Vagina (tissue), 2 donors: ENCODE data around the gene TSGA10IP. TPM values are rescaled to one million over a fixed set of nuclear protein-coding genes. Genes with fewer than 3 reads are reported as not detected.

Source experiments
- DNase-seq, 2 donors: peaks; one replicate each; pipeline ENCODE4 v3.0.0-alpha.2; 2017; ENCODE audit errors: extremely low spot score in 2 of 2
- H3K27ac ChIP-seq: fragments of 200-600 bp; sonication (generic); one replicate; pipeline ENCODE4 v1.5.1; 2019
- H3K27me3 ChIP-seq: fragments of 200-600 bp; sonication (generic); one replicate; pipeline ENCODE4 v1.5.1; 2019
- H3K36me3 ChIP-seq, 2 donors: fragments of 200-600 bp; sonication (generic); one replicate each; pipeline ENCODE4 v1.5.1; 2017 to 2019
- H3K4me1 ChIP-seq: fragments of 200-600 bp; sonication (generic); one replicate; pipeline ENCODE4 v1.5.1; 2019
- H3K4me3 ChIP-seq, 2 donors: fragments of 200-600 bp; sonication (generic); 1 replicate in 1 of 2; 2 replicates in 1 of 2; pipeline ENCODE4 v1.5.1; 2016 to 2019
- H3K9me3 ChIP-seq: fragments of 200-600 bp; sonication (generic); one replicate; pipeline ENCODE4 v1.5.1; 2019
- POLR2A ChIP-seq, 2 donors: fragments of 450-650 bp; IDR thresholded peaks; one replicate each; pipeline ENCODE4 v1.6.1; 2017; ENCODE audit warnings: antibody characterized with exemption in 2 of 2, mild to moderate bottlenecking in 2 of 2, moderate library complexity in 2 of 2
- POLR2AphosphoS5 ChIP-seq, 2 donors: sonication (generic); formaldehyde crosslinking; IDR thresholded peaks; one replicate each; pipeline ENCODE4 v1.9.0; 2017; ENCODE audit warnings: antibody characterized with exemption in 2 of 2, mild to moderate bottlenecking in 2 of 2, low read depth in 1 of 2; ENCODE audit not compliant: insufficient read depth in 1 of 2
- intact Hi-C: fragments of 100-400 bp; cut with DNase I; formaldehyde crosslinking; loops from one replicate; pipeline ENCODE4 v1.15.1; 2023
- total RNA-seq: library from RNA; depleted of rRNA; stranded (reverse); fragments of >200 nt; gene quantifications from one replicate; pipeline ENCODE4 v1.2.3, GENCODE V29; 2016
- TF ChIP-seq, protein P1 (sequence below), 3 experiments: fragments of 450-650 bp in 2 of 3; fragments of 200-600 bp in 1 of 3; sonication (generic) in 1 of 3; IDR thresholded peaks; one replicate each; pipeline ENCODE4 v1.5.1; 2017 to 2019; ENCODE audit warnings: antibody characterized with exemption in 3 of 3, mild to moderate bottlenecking in 2 of 3, moderate library complexity in 2 of 3

TSGA10IP gene
- total RNA-seq, 1 donor from 2014 or later: not detected

DNA sequence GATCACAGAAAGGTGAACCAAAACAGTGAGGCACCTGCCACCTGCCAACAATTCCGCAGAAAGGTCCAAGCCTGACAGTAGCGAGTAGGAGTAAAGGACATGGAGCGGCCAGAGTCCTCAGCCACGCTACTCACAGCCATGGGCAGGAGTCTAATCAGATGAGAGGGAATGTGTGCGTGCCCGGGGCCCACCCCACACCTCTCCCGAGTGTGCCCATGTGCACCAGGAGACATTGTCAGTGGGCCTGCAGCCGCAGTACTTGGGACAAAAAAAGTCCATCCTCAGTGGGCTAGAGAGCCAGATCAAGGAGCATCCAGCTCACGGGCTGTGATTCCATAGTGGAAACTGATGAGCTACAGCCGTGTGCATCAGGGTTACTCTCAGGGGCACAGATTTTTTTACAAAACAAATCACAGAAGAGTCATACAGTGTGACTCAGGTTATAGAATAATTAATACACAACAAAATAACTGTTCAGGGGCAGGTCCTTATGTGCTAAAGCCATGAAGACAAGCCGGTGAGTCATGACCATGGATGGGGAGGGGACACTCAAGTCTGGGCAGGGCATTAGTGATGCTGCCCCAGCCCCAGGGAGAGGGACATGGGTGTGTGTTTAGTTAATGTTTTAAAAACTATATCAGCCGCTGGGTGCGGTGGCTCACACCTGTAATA, 28.3 kb downstream of the TSGA10IP start:
- Histone ChIP-seq H3K27ac (no peak overlapping the region), H3K27me3 (no peaks in the 10 kb centered on the region), H3K9me3 (no peaks in the 10 kb centered on the region), H3K4me3 (no peak overlapping the region), H3K36me3 (peaks cover 0 to 50% of the 10 kb centered on the region in 2 donors), H3K4me1 (no peaks in the 10 kb centered on the region)
- intact Hi-C loops: no loop called here
- no peak for TF ChIP-seq POLR2A (IDR thresholded peaks at IDR 0.05)
- TF ChIP-seq, protein P1, sequence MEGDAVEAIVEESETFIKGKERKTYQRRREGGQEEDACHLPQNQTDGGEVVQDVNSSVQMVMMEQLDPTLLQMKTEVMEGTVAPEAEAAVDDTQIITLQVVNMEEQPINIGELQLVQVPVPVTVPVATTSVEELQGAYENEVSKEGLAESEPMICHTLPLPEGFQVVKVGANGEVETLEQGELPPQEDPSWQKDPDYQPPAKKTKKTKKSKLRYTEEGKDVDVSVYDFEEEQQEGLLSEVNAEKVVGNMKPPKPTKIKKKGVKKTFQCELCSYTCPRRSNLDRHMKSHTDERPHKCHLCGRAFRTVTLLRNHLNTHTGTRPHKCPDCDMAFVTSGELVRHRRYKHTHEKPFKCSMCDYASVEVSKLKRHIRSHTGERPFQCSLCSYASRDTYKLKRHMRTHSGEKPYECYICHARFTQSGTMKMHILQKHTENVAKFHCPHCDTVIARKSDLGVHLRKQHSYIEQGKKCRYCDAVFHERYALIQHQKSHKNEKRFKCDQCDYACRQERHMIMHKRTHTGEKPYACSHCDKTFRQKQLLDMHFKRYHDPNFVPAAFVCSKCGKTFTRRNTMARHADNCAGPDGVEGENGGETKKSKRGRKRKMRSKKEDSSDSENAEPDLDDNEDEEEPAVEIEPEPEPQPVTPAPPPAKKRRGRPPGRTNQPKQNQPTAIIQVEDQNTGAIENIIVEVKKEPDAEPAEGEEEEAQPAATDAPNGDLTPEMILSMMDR (IDR thresholded peaks at IDR 0.05): no peak
- no peak for TF ChIP-seq POLR2AphosphoS5 (IDR thresholded peaks at IDR 0.05; ENCODE audit: insufficient read depth in 1 of 2, low read depth in 1 of 2)
- DNase-seq: no peak

DNA sequence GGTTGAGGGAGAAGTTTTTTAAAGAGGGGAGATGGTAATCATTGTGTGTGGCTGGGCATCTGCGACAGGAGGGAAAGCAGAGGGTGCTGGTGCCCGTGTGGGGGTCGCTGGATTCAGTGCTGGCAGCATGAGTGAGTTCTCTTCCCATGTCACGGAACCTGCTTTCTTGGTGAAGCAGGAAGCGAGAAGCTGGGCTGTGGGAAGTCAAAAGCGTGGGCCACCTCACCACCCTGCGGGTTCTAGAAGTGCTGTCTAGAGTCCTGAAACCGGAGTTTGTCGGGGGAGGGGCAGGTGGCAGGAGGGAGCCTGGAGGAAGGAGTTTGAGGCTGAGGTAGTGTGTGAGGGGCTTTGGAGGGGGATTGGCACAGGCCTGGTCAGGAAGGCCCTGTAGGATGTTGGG, 30.5 kb downstream of the TSGA10IP start:
- Histone ChIP-seq H3K9me3 (no peaks in the 10 kb centered on the region), H3K4me1 (no peaks in the 10 kb centered on the region), H3K27ac (no peak overlapping the region), H3K4me3 (no peak overlapping the region), H3K36me3 (peaks cover 0 to 46% of the 10 kb centered on the region in 2 donors), H3K27me3 (no peaks in the 10 kb centered on the region)
- no peak for TF ChIP-seq POLR2AphosphoS5 (IDR thresholded peaks at IDR 0.05; ENCODE audit: insufficient read depth in 1 of 2, low read depth in 1 of 2)
- intact Hi-C loops: no loop called here
- no peak for DNase-seq

DNA sequence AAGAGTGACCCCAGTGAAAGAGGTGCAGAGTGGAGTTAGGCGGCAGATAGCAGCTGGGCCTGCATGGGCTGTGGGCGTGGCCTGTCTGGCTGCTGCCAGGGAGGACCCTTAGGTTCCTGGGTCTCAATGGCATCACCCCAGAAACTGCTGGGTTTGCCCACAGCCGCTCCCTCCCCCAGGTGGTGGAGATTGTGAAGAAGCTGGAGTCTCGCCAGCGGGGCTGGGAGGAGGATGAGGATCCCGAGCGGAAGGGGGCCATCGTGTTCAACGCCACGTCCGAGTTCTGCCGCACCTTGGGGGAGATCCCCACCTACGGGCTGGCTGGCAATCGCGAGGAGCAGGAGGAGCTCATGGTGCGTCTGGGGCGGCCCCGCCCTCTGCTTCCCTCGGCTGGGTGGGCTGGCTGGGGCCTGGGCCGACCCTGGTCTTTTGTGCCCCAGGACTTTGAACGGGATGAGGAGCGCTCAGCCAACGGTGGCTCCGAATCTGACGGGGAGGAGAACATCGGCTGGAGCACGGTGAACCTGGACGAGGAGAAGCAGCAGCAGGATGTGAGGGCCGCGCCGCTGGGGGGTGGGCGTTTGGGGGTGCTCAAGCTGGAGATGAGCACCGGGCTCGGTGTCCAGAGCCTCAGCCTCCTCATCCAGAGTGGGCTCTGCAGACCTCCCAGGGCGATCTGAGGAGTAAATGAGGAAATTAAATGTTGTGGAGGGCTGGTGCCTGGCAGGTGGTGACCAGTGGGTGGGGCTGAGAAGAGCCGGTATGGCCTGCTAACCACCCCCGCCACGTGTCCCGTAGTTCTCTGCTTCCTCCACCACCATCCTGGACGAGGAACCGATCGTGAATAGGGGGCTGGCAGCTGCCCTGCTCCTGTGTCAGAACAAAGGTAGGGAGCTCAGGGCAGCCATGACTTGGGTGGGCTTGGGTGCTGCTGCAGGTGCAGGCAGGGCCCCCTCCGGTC, 31.2 kb downstream of the TSGA10IP start:
- TF ChIP-seq POLR2A (IDR thresholded peaks at IDR 0.05): no peak
- TF ChIP-seq, protein P1 (IDR thresholded peaks at IDR 0.05): no peak
- TF ChIP-seq POLR2AphosphoS5 (IDR thresholded peaks at IDR 0.05; ENCODE audit: insufficient read depth in 1 of 2, low read depth in 1 of 2): no peak
- DNase-seq: no peak
- H3K4me1 ChIP-seq: no peaks in the 10 kb centered on the region
- intact Hi-C loops: no loop called here
- H3K36me3 ChIP-seq: peaks cover 0 to 46% of the 10 kb centered on the region in 2 donors
- no peak overlapping the region for H3K27ac ChIP-seq
- no peak overlapping the region for H3K4me3 ChIP-seq
- H3K27me3 ChIP-seq: no peaks in the 10 kb centered on the region
- no peaks in the 10 kb centered on the region for H3K9me3 ChIP-seq

DNA sequence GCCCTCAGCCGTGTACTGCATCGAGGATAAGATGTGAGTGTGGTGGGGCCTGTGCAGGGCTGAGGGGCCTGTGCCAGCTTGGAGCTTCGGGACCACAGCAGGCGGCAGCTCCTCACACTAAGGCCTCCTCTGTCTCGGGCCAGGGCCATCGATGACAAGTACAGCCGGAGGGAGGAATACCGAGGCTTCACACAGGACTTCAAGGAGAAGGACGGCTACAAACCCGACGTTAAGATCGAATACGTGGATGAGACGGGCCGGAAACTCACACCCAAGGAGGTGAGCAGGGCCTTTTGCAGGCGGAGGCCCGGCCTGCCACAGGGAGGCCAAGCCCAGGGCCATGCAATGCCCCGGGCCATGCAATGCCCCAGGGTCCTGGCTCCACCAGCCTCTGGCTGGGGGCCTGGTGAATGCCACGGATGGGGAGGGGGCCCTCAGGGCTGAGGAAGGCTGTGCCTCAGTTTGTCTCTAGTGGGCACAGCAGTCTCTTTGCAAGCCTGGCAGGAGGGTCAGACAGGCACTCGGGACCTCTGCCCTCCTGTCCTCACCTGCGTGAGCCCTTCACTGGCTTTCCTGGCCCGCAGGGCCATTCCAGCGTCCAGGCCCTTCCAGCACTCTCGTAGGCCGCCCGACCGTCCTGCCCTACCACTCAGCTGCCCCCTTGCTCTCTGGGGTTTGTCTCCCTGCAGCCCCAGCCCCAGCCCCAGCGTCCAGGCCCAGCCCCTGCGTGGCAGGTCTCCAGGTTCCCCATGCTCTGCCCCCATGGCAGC, 32.5 kb downstream of the TSGA10IP start:
- Histone ChIP-seq H3K4me3 (no peak overlapping the region), H3K9me3 (no peaks in the 10 kb centered on the region), H3K27me3 (no peaks in the 10 kb centered on the region), H3K4me1 (no peaks in the 10 kb centered on the region), H3K36me3 (peaks cover 0 to 46% of the 10 kb centered on the region in 2 donors), H3K27ac (no peak overlapping the region)
- DNase-seq: peak in 1 of 2 donors; percentile 77
- no peak for TF ChIP-seq POLR2AphosphoS5 (IDR thresholded peaks at IDR 0.05; ENCODE audit: insufficient read depth in 1 of 2, low read depth in 1 of 2)
- TF ChIP-seq POLR2A (IDR thresholded peaks at IDR 0.05): no peak
- TF ChIP-seq, protein P1 (IDR thresholded peaks at IDR 0.05): no peak
- intact Hi-C loops: no loop called here
